ENCODE measurements around the gene CCDC169. TPM values are rescaled to one million over a fixed set of nuclear protein-coding genes. Genes with fewer than 3 reads are reported as not detected.

The CCDC169 gene
- total RNA-seq, 1 experiment from 2014 or later, result not detected

DNA sequence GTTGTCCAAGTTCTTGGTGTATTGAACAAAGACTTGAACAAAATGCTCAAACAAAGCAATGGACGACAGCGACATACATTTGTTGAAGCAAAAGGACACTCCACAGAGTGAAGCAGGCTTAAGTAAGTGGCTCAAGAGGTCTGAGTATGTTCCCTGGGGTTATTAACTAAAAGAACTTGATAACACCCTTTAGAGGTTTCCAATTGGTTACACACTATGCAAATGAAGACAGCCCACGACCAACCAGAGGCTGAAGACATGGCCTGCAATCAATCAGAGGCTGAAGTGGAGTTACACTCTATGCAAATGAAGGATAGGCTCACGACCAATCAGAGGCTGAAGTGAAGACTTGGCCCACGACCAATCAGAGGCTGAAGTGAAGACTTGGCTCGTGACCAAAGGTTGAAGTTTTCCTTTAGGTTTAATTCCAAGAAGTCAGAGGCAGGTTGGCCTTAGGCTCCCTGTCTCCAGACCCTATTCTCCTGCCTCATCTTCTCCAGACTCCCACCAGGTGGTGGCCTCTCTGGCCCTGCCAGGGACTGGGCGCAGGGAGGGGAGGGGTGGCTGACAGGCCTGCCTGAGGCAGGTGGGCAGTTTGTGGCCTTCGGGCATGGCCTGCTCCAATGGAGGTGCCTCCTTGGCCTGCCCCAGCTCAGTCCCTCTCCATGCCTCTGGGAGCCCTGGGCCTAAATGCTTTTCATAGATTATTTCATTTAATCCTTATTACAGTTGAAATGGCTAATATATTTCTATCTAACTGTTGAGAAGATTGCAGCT lies 38.1 kb downstream of the CCDC169 start:
- H3K36me3 Mint-ChIP-seq (ENCODE audit: insufficient read depth, unreplicated experiment), result no peaks in the 10 kb centered on the region
- no peak overlapping the region for H3K4me3 Mint-ChIP-seq (ENCODE audit: low read depth, unreplicated experiment)
- peaks cover 12% of the 10 kb centered on the region for H3K27me3 Mint-ChIP-seq (ENCODE audit: unreplicated experiment)
- no peak for DNase-seq
- no peak overlapping the region for H3K27ac Mint-ChIP-seq (ENCODE audit: unreplicated experiment)
- CTCF ChIA-PET, result no interaction called here
- H3K4me1 Mint-ChIP-seq (ENCODE audit: low read depth, unreplicated experiment), result no peaks in the 10 kb centered on the region
- BruUV-seq (replicated peaks), result no TSS peak
- TF ChIP-seq, protein P1, sequence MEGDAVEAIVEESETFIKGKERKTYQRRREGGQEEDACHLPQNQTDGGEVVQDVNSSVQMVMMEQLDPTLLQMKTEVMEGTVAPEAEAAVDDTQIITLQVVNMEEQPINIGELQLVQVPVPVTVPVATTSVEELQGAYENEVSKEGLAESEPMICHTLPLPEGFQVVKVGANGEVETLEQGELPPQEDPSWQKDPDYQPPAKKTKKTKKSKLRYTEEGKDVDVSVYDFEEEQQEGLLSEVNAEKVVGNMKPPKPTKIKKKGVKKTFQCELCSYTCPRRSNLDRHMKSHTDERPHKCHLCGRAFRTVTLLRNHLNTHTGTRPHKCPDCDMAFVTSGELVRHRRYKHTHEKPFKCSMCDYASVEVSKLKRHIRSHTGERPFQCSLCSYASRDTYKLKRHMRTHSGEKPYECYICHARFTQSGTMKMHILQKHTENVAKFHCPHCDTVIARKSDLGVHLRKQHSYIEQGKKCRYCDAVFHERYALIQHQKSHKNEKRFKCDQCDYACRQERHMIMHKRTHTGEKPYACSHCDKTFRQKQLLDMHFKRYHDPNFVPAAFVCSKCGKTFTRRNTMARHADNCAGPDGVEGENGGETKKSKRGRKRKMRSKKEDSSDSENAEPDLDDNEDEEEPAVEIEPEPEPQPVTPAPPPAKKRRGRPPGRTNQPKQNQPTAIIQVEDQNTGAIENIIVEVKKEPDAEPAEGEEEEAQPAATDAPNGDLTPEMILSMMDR (IDR thresholded peaks at IDR 0.05; ENCODE audit: unreplicated experiment), result no peak
- intact Hi-C loops (cut with micrococcal nuclease; ENCODE audit: unreplicated experiment), result no loop called here
- peaks cover 2% of the 10 kb centered on the region for H3K9me3 Mint-ChIP-seq (ENCODE audit: low read depth, unreplicated experiment)

DNA sequence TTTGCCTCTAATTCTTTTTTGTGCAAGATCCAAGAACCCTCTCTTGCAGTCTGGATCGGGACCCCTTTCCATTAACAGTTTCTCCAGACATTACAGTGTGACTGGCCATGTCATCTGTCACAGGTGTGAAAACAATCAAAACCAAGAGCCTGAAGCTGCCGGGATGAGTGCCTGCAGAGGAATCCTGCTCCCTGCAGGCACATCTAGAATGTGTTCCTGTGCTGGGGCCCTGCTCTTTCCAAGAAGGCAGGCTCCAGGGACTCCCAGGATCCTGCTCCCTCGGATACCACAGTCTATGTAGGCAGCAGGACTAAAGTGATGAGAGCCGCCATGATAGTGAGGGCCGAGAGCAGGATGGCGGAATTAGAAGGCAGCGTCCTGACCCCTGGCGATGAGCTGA lies 38.8 kb downstream of the CCDC169 start:
- Mint-ChIP-seq H3K27me3 (ENCODE audit: unreplicated experiment) (peaks cover 12% of the 10 kb centered on the region), H3K4me1 (ENCODE audit: low read depth, unreplicated experiment) (no peaks in the 10 kb centered on the region), H3K4me3 (ENCODE audit: low read depth, unreplicated experiment) (no peak overlapping the region), H3K27ac (ENCODE audit: unreplicated experiment) (no peak overlapping the region), H3K36me3 (ENCODE audit: insufficient read depth, unreplicated experiment) (no peaks in the 10 kb centered on the region), H3K9me3 (ENCODE audit: low read depth, unreplicated experiment) (peaks cover 2% of the 10 kb centered on the region)
- DNase-seq, result no peak
- intact Hi-C loops (cut with micrococcal nuclease; ENCODE audit: unreplicated experiment), result no loop called here
- CTCF ChIA-PET, result no interaction called here
- BruUV-seq (replicated peaks), result no TSS peak
- TF ChIP-seq, protein P1 (IDR thresholded peaks at IDR 0.05; ENCODE audit: unreplicated experiment), result no peak

GRCh38 chr13:36251526-36251925 lies 46.1 kb downstream of the CCDC169 start:
- TF ChIP-seq, protein P1 (IDR thresholded peaks at IDR 0.05; ENCODE audit: unreplicated experiment), result no peak
- no peak for DNase-seq
- no peaks in the 10 kb centered on the region for H3K4me1 Mint-ChIP-seq (ENCODE audit: low read depth, unreplicated experiment)
- peaks cover 20% of the 10 kb centered on the region for H3K27me3 Mint-ChIP-seq (ENCODE audit: unreplicated experiment)
- no peak overlapping the region for H3K27ac Mint-ChIP-seq (ENCODE audit: unreplicated experiment)
- no peak overlapping the region for H3K4me3 Mint-ChIP-seq (ENCODE audit: low read depth, unreplicated experiment)
- peaks cover 2% of the 10 kb centered on the region for H3K9me3 Mint-ChIP-seq (ENCODE audit: low read depth, unreplicated experiment)
- BruUV-seq (replicated peaks), result no TSS peak
- CTCF ChIA-PET, result no interaction called here
- intact Hi-C loops (cut with micrococcal nuclease; ENCODE audit: unreplicated experiment), result no loop called here
- H3K36me3 Mint-ChIP-seq (ENCODE audit: insufficient read depth, unreplicated experiment), result no peaks in the 10 kb centered on the region

DNA sequence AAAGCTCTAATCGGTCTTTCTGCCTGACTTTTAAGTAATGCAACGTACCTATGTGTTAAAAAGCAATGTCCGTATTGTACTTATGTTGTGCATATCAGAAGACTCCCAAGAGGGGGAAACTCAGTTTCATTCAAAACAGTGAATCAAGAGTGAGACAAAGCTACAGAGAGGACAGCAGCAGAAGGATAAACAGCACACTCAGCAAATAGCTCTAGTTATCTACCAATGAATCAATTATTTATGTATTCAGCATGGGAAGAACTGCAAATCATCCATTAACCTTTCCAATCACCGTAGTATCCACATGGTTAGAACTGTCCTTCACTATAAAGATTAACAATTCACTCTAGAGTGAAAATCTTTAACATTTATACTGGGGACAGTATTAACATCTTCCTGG lies 46.6 kb downstream of the CCDC169 start:
- H3K27ac Mint-ChIP-seq (ENCODE audit: unreplicated experiment), result no peak overlapping the region
- H3K4me1 Mint-ChIP-seq (ENCODE audit: low read depth, unreplicated experiment), result no peaks in the 10 kb centered on the region
- intact Hi-C loops (cut with micrococcal nuclease; ENCODE audit: unreplicated experiment), result no loop called here
- CTCF ChIA-PET, result interaction anchor here (0.6 kb wide), 1 partner anchor 176 kb away, joined by 9 read pairs; no protein-coding TSS in a partner anchor
- H3K27me3 Mint-ChIP-seq (ENCODE audit: unreplicated experiment), result peaks cover 20% of the 10 kb centered on the region
- no TSS peak for BruUV-seq (replicated peaks)
- TF ChIP-seq, protein P1 (IDR thresholded peaks at IDR 0.05; ENCODE audit: unreplicated experiment), result no peak
- H3K4me3 Mint-ChIP-seq (ENCODE audit: low read depth, unreplicated experiment), result no peak overlapping the region
- no peaks in the 10 kb centered on the region for H3K36me3 Mint-ChIP-seq (ENCODE audit: insufficient read depth, unreplicated experiment)
- no peak for DNase-seq
- peaks cover 2% of the 10 kb centered on the region for H3K9me3 Mint-ChIP-seq (ENCODE audit: low read depth, unreplicated experiment)
